GM21786 (cell line): ENCODE measurements around the gene PDCD2.
A peak's percentile ranks its signal among the peaks of the same experiment; 100 is the strongest.
"Not testable (repeated sequence)": the region's sequence is repeated elsewhere in the genome, so short reads cannot be mapped to it uniquely, and the experiment has no call there.

ENCODE experiments used
- ATAC-seq: cut with Tn5 transposase; IDR thresholded peaks from one replicate; pipeline ENCODE4 v1.9.1; 2021; ENCODE audit not compliant: unreplicated experiment

PDCD2 gene

GRCh38 chr6:170584181-170584953 is at the start of gene PDCD2:
Gene PDCD2 (minus strand): TSS chr6:170584637. CDS start chr6:170584581, 56 bp downstream.
- ATAC-seq: peak; percentile 97

- ATAC-seq: not testable (repeated sequence)
Observed at GRCh38 chr6:170616020-170616554, 31.6 kb upstream of the PDCD2 start.

- ATAC-seq: peak; percentile 56
Observed at GRCh38 chr6:170612256-170612804, 27.9 kb upstream of the PDCD2 start.

- ATAC-seq: not testable (repeated sequence)
Observed at GRCh38 chr6:170609225-170609624, 24.8 kb upstream of the PDCD2 start.

GRCh38 chr6:170605574-170606259 is 21.3 kb upstream of the PDCD2 start:
- no peak for ATAC-seq

- ATAC-seq: no peak
Observed at GRCh38 chr6:170597278-170597677, 12.8 kb upstream of the PDCD2 start.

GRCh38 chr6:170596426-170596825 is 12.0 kb upstream of the PDCD2 start:
- ATAC-seq: no peak

- no peak for ATAC-seq
Observed at GRCh38 chr6:170590725-170591124, 6.3 kb upstream of the PDCD2 start.

GRCh38 chr6:170584954-170585498 is 589 bp upstream of the PDCD2 start:
- peak; percentile 28 for ATAC-seq

GRCh38 chr6:170583756-170584180 is 669 bp downstream of the PDCD2 start:
- no peak for ATAC-seq

GRCh38 chr6:170578909-170579308 is 5.5 kb downstream of the PDCD2 start:
- ATAC-seq: no peak

GRCh38 chr6:170575250-170575649 is 9.2 kb downstream of the PDCD2 start:
- no peak for ATAC-seq

- no peak for ATAC-seq
Observed at GRCh38 chr6:170572704-170573466, 11.6 kb downstream of the PDCD2 start.

GRCh38 chr6:170564936-170565530 is 19.4 kb downstream of the PDCD2 start:
- no peak for ATAC-seq

- ATAC-seq: no peak
Observed at GRCh38 chr6:170561555-170561954, 22.9 kb downstream of the PDCD2 start.

- ATAC-seq: no peak
Observed at GRCh38 chr6:170555305-170555704, 29.1 kb downstream of the PDCD2 start.

- ATAC-seq: no peak
Observed at GRCh38 chr6:170554796-170555137, 29.7 kb downstream of the PDCD2 start.

- peak; percentile 97 for ATAC-seq
Observed at GRCh38 chr6:170554013-170554795, 30.2 kb downstream of the PDCD2 start, which contains the start of gene TBP. Gene TBP (plus strand): TSS chr6:170554369. CDS start chr6:170557030, 2,661 bp downstream.

GRCh38 chr6:170553534-170554012 is 30.9 kb downstream of the PDCD2 start:
- peak; percentile 23 for ATAC-seq
